Measurements from ENCODE around the gene TAOK1.

DNA sequence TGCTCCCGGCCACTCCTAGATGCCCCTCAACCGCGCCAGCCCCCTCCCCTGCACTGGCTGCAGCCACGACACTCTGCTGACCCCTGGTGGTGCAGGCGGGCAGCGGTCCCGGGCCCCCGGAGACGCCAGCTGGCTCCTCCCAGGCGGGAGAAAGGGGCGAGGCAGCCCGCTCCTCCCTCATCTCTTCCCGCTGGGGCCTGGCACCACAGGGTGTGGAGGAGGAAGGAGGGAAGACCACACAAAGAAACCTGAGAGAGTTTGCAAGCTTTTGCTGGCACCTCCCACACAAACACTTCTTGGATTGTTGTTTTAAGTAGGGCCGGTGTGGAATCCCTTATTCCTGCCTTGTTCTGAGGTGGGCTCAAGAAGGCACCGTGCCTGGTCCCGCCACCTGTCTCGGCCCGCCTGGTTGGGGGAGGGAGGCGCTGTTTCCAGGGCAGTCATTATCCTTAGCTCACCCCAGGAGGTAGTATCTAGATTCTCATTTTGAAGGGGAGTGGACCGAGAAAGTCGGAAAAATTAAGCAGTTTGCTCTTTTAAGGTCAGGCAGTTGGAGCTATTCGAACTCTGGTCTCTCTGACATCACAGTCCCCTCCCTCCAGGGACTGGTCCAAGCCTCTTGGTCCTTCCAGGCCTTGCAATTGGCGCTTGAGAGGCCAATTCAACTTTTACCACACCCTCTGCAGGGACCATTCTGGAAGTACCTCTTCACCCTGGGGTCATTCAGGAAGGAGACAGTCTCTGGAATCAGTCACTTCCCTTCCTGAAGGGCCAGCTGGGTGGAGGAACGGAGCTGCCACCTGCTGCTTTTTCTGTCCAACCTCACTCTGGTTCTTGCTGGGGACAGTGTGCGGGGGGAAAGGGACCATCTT, 201.8 kb downstream of the TAOK1 start:
- TF ChIP-seq, protein P1, sequence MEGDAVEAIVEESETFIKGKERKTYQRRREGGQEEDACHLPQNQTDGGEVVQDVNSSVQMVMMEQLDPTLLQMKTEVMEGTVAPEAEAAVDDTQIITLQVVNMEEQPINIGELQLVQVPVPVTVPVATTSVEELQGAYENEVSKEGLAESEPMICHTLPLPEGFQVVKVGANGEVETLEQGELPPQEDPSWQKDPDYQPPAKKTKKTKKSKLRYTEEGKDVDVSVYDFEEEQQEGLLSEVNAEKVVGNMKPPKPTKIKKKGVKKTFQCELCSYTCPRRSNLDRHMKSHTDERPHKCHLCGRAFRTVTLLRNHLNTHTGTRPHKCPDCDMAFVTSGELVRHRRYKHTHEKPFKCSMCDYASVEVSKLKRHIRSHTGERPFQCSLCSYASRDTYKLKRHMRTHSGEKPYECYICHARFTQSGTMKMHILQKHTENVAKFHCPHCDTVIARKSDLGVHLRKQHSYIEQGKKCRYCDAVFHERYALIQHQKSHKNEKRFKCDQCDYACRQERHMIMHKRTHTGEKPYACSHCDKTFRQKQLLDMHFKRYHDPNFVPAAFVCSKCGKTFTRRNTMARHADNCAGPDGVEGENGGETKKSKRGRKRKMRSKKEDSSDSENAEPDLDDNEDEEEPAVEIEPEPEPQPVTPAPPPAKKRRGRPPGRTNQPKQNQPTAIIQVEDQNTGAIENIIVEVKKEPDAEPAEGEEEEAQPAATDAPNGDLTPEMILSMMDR (IDR thresholded peaks at IDR 0.05 in 2 of 3, conservative IDR thresholded peaks at IDR 0.05 in 1 of 3; ENCODE audit: insufficient read depth in 2 of 3, low read depth in 1 of 3, low read length in 3 of 3) = peak; percentile 93 to 98 (median 95)
- TF ChIP-seq, protein P2, sequence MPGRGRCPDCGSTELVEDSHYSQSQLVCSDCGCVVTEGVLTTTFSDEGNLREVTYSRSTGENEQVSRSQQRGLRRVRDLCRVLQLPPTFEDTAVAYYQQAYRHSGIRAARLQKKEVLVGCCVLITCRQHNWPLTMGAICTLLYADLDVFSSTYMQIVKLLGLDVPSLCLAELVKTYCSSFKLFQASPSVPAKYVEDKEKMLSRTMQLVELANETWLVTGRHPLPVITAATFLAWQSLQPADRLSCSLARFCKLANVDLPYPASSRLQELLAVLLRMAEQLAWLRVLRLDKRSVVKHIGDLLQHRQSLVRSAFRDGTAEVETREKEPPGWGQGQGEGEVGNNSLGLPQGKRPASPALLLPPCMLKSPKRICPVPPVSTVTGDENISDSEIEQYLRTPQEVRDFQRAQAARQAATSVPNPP (IDR thresholded peaks at IDR 0.05; ENCODE audit: borderline replicate concordance, insufficient read depth, insufficient read length) = no peak
- TF ChIP-seq, protein P3, sequence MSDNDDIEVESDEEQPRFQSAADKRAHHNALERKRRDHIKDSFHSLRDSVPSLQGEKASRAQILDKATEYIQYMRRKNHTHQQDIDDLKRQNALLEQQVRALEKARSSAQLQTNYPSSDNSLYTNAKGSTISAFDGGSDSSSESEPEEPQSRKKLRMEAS (CRISPR knock-in tag; IDR thresholded peaks at IDR 0.05) = no peak

All from K562 (cell line).